NCI-H460 (cell line): ENCODE results near the gene TNFRSF12A. TPM values are rescaled to one million over a fixed set of nuclear protein-coding genes. Genes with fewer than 3 reads are reported as not detected.

Experiments
- DNase-seq: peaks from one replicate; pipeline ENCODE4 v3.0.0-alpha.2; 2016; ENCODE audit warnings: low read depth; ENCODE audit errors: extremely low read depth
- total RNA-seq: library from RNA; depleted of rRNA; stranded (reverse); fragments of >200 nt; shearing (Covaris generic); gene quantifications from 2 replicates; pipeline ENCODE4 v1.2.3, GENCODE V29; 2014

The TNFRSF12A gene
- total RNA-seq, 1 experiment from 2014 or later = 249 TPM

DNA sequence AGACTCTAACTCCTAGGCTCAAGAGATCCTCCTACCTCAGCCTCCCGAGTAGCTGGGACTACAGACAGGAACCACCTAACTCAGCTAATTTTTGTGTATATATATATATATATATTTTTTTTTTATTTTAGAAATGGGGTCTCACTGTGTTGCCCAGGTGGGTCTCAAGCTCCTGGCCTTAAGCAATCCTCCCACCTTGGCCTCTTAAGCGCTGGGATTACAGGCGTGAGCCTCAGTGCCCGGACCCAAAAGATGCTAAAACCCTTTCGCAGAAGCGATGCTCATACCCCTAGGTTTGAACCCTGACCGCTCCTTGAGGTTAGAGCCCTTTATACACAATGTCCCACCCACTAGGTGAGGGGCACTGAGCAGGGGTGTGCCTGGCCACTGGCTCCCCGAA, 9.7 kb upstream of the TNFRSF12A start:
- no peak for DNase-seq

DNA sequence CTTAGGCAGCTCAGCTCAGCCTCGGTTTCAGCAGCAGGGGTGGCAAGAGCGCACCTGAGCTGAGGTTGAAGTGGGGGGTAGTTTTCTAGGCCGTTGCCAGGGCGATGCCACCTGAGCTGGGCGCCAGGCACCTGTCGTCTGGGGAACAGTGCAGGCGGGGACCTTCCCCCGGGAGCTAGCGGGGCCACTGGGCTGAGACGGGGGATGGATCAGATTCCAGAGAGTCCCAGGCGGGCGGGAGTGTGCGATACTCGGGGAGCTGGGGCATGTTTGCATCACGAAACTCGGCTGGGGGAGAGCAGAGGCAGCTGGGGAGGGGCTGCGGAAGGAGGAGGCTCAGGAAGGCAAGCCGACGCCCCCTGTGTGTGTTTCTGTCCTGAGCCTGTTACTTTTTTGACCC, 7.9 kb upstream of the TNFRSF12A start:
- no peak for DNase-seq

DNA sequence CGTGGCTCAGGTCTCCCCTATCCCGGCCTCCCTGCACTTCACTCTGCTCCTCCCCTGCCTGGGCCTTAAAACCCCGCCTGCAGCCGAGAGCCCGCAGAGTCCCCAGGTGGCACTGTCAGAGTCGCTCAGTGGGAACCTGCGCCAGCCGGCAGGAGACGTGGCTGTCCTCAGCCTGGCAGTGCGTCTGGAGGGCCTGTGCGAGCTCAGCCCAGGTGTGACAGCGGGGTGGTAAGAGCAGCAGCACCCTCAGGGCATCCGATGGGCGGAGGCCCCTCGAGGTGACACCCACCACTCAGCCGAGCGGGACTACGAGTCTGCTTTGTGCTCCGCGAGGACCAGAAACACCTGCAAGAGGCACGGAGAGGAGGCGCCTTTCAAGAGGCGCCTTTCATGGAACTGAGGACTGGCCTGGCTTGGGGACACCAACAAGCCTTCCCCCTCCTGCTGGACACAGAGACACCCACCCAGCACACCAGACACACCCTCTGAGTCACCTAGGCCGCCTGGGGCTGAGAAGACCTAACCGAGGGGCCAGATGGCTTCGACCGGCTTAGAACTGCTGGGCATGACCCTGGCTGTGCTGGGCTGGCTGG, 7.2 kb upstream of the TNFRSF12A start, which contains the start of gene CLDN9:
CLDN9 (plus strand) TSS at position 96 of the 593 bp plus-strand sequence; CDS start at position 536, 440 bp downstream.
- no peak for DNase-seq

DNA sequence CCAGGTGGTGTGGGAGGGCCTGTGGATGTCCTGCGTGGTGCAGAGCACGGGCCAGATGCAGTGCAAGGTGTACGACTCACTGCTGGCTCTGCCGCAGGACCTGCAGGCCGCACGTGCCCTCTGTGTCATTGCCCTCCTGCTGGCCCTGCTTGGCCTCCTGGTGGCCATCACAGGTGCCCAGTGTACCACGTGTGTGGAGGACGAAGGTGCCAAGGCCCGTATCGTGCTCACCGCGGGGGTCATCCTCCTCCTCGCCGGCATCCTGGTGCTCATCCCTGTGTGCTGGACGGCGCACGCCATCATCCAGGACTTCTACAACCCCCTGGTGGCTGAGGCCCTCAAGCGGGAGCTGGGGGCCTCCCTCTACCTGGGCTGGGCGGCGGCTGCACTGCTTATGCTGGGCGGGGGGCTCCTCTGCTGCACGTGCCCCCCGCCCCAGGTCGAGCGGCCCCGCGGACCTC, 6.6 kb upstream of the TNFRSF12A start:
- no peak for DNase-seq

DNA sequence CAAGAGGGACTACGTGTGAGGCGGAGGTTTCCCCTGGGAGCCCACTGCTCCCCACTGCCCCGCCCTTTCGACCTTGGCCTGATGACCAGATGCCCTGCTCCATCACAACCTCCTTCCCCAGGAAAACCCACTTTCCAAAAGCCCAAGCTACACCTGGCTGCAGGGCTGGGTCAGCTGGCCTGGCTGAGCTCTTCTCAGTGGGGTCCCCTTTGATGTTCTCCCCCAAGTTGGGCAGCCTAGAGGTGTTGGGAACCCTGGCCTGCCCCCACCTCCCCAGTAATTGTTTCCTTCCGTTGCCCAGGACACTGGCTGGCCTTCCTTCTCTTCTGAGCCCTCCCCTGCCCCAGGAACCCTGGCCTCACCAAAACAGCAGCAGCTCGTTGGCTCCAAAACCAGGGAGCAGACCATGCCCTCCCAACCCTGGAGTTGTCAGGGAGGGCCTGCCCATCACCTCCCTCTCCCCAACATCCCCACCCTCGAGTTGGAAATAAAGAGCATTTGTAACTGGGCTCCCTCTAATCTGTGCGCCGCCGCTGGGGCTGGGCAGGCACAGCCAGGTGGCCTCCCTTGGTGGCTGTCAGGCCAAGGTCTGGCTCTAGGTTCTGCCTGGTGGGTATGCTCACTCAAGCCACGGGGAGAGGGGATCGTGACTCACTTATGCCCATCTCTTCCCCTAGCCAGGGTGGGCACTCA, 6.0 kb upstream of the TNFRSF12A start:
- DNase-seq = no peak

DNA sequence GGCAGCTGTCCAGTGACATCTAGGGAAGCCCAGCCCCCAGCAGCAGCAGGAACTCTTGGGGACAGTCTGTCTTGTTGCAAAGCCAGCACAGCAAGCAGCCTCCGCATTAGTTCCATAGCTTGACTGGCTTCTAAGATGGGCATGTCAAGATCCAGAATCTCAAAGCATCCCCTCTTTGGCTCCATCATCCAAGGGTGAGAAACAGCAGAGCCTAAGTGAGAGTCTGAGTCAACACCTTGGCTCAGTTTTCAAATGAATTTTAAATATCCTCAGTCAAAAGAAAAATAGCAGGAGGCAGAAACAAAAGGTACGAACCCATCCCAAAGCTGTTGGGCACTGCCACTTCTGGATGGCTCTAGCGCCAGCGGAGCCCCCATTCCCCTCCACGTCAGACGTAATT, 5.2 kb upstream of the TNFRSF12A start:
- no peak for DNase-seq

DNA sequence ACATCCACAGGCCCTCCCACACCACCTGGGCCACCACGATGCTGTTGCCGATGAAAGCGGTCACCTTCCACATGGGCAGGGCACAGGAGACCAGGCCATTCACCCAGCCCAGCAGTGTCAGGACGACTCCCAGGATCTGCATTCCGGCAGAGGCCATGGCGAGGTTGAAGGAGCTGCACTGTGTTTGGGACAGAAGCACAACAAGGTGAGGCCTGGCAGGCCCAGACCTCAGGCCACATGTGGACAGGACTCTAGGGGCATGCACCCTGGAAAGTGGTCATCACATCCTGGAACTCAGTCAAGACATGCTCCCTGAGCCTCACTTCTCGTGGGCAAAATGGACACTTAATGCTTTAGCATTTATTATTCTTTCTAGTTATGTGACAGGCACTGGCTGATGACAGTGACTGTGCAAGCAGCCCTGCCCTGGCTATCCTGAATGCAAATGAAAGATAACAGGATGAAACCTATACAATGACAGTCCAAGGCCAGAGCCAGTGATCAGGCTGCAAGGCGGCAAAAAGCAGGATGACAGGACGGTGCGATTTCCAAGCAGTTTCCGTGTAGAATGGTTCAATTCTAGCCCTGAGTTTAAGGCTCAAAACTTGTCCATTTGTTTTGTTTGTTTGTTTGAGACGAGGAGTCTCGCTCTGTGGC, 4.2 kb upstream of the TNFRSF12A start:
- no peak for DNase-seq

DNA sequence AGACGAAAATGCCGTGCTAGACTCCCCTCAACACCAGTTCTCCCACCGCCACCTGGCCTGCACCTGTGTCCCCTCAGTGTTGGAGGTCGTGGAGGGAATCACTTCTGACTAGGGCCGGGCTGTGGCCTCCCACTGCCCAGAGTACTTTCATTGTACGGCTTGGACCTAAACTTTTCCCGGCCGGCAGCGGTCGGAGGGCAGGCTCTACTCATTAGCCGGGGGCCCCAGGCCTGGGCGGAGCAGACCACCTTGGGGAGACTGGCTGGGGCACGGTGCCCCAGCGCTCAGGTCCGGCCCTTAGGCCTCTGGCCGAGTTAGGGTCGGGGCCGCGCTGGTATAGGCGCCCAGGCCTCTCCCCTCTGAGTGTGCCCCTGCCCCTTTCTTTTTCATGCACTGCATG, 2.8 kb upstream of the TNFRSF12A start:
- no peak for DNase-seq

DNA sequence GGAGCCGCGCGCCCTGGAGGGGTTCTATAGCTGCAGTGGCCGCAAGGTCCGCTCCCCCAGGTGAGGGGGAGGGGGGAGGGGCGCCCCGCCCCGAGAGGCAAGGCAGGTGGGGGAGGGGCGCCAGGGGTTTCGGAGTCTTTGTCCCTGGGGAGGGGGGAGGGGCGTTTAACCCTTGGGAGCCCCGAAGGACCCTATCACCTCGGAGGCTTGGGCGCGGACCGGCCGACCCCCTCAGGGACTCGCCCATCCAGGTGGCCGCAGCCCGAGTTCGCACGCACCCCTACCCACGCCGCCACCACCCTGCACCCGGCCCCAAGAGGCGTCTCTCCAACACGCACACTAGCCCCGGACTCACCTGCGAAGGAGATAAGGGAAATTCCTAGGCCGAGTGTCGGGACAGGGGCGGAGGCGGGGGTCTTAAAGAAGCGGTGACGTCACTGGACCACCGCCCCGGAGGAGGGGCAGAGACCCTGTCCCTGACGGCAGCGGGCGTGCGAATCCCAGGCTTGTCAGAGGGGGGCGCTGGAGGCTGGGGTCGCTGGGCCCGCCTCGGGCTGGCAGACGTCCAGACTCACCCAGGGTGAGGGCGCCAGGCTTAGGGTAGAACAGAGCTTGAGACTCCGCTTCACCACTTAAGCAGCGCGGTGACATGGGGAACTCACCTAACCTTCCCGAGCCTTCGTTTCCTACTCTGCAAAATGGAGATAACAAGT, 2.2 kb upstream of the TNFRSF12A start, which contains the start of gene CLDN6:
CLDN6 (minus strand) TSS at position 390 of the 713 bp plus-strand sequence. CDS start 2,162 bp downstream, outside the sequence.
- DNase-seq = no peak

DNA sequence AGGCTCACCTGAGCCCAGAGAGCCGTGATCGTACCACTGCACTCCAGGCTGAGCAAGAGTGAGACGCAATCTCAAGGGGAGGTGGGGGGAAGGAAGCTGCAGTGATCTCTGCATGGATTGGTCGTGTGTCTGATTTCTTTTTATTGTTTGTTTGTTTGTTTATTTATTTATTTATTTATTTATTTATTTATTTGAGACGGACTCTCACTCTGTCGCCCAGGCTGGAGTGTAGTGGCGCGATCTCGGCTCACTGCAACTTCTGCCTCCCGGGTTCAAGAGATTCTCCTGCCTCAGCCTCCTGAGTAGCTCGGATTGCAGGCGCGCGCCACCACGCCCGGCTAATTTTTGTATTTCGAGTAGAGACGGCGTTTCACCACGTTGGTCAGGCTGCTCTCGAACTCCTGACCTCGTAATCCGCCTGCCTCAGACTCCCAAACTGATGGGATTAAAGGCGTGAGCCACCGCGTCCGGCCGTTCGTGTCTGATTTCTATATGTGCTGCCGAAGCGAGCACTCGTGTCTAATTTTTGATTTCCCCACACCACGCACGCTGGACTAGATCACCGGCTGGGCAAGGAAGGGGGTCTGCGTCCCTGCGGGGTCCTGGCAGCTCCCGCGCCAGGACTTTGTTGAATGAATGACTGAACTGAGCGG, 448 bp upstream of the TNFRSF12A start:
- no peak for DNase-seq

DNA sequence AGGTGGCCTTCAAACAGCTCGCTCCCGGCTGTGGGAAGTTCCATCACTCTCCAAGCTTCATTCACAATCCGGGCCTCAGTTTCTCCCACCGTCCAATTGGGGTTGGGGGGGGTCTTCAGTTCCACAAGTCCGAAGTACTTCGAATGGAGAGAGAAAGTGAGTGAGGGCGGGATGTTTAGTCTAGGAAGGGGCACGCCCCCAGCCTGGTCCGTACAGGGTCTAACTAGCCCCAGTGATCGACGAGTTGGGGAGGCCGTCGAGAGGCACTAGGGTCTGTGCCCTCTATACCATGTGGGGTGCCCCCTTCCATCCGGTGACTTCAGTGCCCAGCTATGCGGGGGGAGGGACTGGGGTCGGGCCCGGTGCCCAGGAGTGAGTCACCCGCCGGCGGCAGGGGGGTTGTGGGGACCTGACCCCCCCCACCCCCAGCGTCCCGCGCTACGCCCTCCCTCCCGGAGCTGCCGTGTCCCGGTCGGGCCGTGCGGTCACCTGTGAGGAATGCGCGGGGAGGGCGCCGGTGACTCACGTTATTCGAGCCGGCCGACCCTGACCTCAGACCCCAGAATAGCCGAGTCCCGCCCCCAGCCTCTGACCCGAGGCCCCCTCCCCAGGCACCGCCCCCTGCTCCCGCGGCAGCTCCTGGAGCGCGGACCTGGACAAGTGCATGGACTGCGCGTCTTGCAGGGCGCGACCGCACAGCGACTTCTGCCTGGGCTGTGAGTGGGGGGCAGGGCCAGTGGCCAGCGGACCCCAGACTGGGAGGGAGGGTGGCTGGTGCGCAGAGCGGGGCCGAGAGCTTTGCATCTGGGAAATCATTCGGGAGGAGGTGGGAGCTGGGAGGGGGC, 658 bp downstream of the TNFRSF12A start:
- DNase-seq = peak; percentile 80

DNA sequence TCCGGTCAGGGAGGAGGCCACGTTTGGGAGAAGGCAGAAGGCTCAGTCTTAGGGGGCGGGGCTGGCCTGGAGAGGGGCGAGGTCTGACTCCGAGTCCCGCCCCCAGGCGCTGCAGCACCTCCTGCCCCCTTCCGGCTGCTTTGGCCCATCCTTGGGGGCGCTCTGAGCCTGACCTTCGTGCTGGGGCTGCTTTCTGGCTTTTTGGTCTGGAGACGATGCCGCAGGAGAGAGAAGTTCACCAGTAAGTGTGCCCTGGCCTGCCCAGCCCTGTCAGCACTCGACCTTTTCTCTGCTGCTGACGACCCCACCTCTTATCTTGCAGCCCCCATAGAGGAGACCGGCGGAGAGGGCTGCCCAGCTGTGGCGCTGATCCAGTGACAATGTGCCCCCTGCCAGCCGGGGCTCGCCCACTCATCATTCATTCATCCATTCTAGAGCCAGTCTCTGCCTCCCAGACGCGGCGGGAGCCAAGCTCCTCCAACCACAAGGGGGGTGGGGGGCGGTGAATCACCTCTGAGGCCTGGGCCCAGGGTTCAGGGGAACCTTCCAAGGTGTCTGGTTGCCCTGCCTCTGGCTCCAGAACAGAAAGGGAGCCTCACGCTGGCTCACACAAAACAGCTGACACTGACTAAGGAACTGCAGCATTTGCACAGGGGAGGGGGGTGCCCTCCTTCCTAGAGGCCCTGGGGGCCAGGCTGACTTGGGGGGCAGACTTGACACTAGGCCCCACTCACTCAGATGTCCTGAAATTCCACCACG, 1.5 kb downstream of the TNFRSF12A start:
- peak; percentile 79 for DNase-seq

DNA sequence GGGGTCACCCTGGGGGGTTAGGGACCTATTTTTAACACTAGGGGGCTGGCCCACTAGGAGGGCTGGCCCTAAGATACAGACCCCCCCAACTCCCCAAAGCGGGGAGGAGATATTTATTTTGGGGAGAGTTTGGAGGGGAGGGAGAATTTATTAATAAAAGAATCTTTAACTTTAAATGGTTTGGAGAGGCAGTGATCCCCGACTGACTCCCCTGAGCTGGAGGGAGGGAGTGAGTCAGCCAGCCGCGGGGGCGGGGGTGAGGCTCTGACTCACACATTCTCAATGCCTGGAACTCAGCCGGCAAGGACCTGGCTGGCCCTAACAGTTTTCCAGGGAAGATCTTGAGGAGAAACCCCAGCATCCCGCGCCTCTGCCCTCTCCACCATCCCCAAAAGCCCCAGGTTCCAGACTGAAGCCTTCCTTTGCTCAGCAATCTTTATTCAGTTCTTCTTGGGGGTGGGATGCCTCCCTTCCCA, 2.1 kb downstream of the TNFRSF12A start:
- DNase-seq = peak; percentile 90

DNA sequence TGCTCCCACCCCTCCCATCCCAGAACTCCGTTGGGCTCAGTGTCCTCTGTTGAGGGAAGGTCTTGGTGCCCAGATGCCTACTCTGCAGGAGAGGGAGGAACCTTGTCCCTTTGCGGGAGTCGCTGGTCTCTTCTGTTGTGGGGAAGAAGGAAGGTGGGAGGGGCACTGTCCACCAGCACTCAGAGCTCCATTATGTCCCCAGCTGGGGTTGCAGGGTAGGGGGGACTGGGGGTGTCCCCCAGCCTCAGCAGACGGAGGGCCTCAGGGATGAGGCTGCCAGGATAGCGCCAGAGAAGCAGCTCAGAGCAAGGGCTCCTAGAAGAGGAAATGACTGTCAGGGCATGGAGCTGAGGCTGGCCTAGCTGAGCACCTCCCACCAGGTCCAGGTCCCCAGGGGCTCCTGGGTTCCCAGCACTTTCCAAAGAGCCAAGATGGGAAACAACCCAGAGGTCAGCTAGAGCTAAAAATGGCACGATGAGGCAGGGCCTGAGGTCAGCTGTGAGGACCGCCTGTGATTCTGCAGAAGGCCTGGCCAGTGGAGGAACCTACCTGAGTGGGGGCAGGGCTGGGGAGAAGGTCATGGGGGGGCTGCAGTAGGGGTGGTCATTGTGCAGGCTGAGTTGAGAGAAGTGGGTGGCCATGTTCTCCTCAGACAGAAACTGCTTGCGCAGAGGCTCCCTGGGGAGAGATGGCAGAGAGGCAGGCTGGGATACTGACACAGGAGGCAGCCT, 2.7 kb downstream of the TNFRSF12A start:
- DNase-seq = no peak

DNA sequence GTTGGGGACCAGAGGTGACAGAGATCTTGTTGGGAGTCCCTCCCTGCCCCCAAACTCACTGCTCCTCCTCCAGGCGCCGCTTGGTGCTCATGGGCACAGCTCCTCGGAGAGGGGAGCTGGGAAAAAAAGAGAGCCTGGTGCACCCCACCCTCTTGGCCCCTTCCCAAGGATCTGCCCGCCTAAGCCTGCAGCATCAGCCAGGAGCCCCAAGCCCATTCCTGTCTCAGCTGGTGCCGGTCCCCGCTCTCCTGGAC, 3.2 kb downstream of the TNFRSF12A start:
- peak; percentile 69 for DNase-seq

DNA sequence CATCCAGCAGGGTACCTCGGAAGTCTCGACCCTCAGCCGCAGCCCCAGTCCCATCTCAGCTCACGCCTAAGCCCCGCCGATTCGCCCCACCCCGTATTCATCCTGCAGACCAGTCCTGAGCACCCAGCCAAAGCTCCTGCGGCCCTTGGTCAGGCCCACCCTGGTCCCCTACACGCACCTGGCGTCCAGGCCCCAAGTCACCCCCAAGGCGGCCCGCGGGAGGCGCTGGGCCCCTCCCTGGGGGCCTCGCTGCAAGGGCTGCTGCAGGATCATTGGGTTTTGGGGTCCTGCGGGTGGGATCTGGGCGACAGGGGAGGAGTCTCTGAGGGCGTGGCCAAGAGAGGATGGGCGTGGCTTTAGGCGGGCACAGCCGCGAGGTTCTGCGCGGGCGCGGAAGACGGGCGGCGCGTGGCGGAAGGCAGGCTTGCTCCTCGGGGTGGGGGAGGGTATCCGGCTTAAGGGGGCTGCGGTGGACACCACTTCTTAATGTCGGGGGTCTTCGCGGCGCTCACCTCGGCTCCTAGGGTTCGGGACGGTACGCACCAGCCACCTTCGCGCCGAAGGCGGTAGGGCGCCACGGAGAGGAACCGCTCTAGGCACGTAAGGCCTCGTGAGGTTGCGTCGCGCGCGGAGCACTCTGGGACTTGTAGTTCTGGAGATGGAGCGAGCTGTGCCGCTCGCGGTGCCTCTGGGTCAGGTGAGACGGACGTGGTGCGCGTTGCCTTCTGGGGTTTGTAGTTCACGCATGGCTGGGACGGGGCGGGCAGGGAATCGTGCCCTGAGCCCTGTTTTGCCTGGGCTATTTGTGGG, 3.7 kb downstream of the TNFRSF12A start, which contains the start of the genes HCFC1R1 and THOC6:
HCFC1R1 (minus strand) TSS at position 274 of the 810 bp plus-strand sequence; CDS start at position 273, 1 bp downstream.
THOC6 (plus strand) TSS at position 367 of the 810 bp plus-strand sequence; CDS start at position 659, 292 bp downstream.
- peak; percentile 97 for DNase-seq
